K562 (cell line): Measurements from ENCODE around the gene MKLN1. TPM values are rescaled to one million over a fixed set of nuclear protein-coding genes. Genes with fewer than 3 reads are reported as not detected.

ENCODE experiments used
- CEBPG ChIP-seq, 3 experiments: fragments of 200-800 bp in 1 of 3; sonication (Bioruptor generic) in 1 of 3; sonication (generic) in 1 of 3; formaldehyde crosslinking in 1 of 3; IDR thresholded peaks in 2 of 3; conservative IDR thresholded peaks in 1 of 3; 2 replicates each; pipeline versions ENCODE4 v1.6.1 to v1.8.0; 2016 to 2022; ENCODE audit warnings: missing compliant biosample characterization in 2 of 3, missing genetic modification characterization in 2 of 3, mild to moderate bottlenecking in 1 of 3, missing genetic modification reagents in 1 of 3
- FOS ChIP-seq: IDR thresholded peaks from 3 replicates; pipeline ENCODE4 v1.6.1; 2011; ENCODE audit not compliant: insufficient read length; ENCODE audit errors: extremely low read depth
- HNRNPH1 ChIP-seq: fragments of 200-400 bp; formaldehyde crosslinking; optimal IDR thresholded peaks from 2 replicates; pipeline ENCODE3; 2017; ENCODE audit warnings: low read depth, mild to moderate bottlenecking, low read length, moderate library complexity
- JUND ChIP-seq, 2 experiments: IDR thresholded peaks; 2 replicates in 1 of 2; 3 replicates in 1 of 2; pipeline ENCODE4 v1.6.1; 2011; ENCODE audit warnings: borderline replicate concordance in 2 of 2, low read depth in 2 of 2, low read length in 2 of 2, improper control_type of control experiment in 1 of 2, missing biosample characterization in 1 of 2, missing genetic modification characterization in 1 of 2, missing genetic modification reagents in 1 of 2
- RBM25 ChIP-seq: fragments of 200-400 bp; formaldehyde crosslinking; IDR thresholded peaks from 2 replicates; pipeline ENCODE4 v1.6.1; 2018; ENCODE audit warnings: low read length, low read depth, moderate library complexity; ENCODE audit not compliant: severe bottlenecking
- RCOR1 ChIP-seq, 2 experiments: IDR thresholded peaks; 2 replicates each; pipeline ENCODE4 v1.6.1; 2012; ENCODE audit warnings: low read depth in 2 of 2, low read length in 2 of 2, borderline replicate concordance in 1 of 2, improper control_type of control experiment in 1 of 2
- SMC3 ChIP-seq: conservative IDR thresholded peaks from 2 replicates; pipeline ENCODE4 v1.6.1; 2011; ENCODE audit warnings: low read depth, low read length, improper control_type of control experiment; ENCODE audit not compliant: insufficient read depth
- TEAD2 ChIP-seq: fragments of 450-650 bp; IDR thresholded peaks from 2 replicates; pipeline ENCODE4 v1.6.1; 2016; ENCODE audit warnings: missing genetic modification characterization, control low read depth, missing compliant biosample characterization
- polyA plus RNA-seq, 8 experiments: library from polyadenylated mRNA; depleted of rRNA in 4 of 8; stranded (reverse) in 5 of 8; unstranded in 3 of 8; fragments of >200 nt; fragmentation: Nextera tagmentation in 2 of 8; fragmentation: Illumina TruSeq in 1 of 8; extraction: Ambion mirVana in 2 of 8; extraction: Trizol in 1 of 8; gene quantifications; 2 replicates each; pipeline versions ENCODE4 v1.2.1 to v1.2.3, GENCODE V29; 2011 to 2014; ENCODE audit warnings: inconsistent platforms in 1 of 8, missing spikeins in 1 of 8
- total RNA-seq, 7 experiments: library from RNA; depleted of rRNA in 6 of 7; stranded (reverse); fragments of >200 nt in 6 of 7; fragmentation: Illumina TruSeq in 2 of 7; extraction: Trizol in 2 of 7; gene quantifications; 2 replicates each; pipeline versions ENCODE4 v1.2.1 to v1.2.3, GENCODE V29; 2011 to 2021; ENCODE audit warnings: low replicate concordance in 1 of 7
- TF ChIP-seq, protein P1 (sequence below): sonication (generic); formaldehyde crosslinking; IDR thresholded peaks from 2 replicates; pipeline ENCODE4 v1.8.0; 2023; ENCODE audit warnings: mild to moderate bottlenecking, missing genetic modification reagents
- TF ChIP-seq, protein P2 (sequence below), 2 experiments: fragments of 450-650 bp in 1 of 2; sonication (generic) in 1 of 2; formaldehyde crosslinking in 1 of 2; IDR thresholded peaks in 1 of 2; conservative IDR thresholded peaks in 1 of 2; 2 replicates each; pipeline versions ENCODE4 v1.6.1 to v1.8.1; 2016 to 2023; ENCODE audit warnings: mild to moderate bottlenecking in 2 of 2, moderate library complexity in 2 of 2, inconsistent platforms in 1 of 2, missing genetic modification reagents in 1 of 2
- TF ChIP-seq, protein P3 (sequence below), 3 experiments: IDR thresholded peaks in 2 of 3; conservative IDR thresholded peaks in 1 of 3; 2 replicates each; pipeline ENCODE4 v1.5.1; 2011 to 2012; ENCODE audit warnings: low read length in 3 of 3, mild to moderate bottlenecking in 3 of 3, control low read depth in 2 of 3, improper control_type of control experiment in 1 of 3, inconsistent platforms in 1 of 3, low read depth in 1 of 3, mixed read lengths in 1 of 3, moderate library complexity in 1 of 3; ENCODE audit not compliant: insufficient read depth in 2 of 3
- TF ChIP-seq, protein P4 (sequence below): fragments of 250-450 bp; sonication (Bioruptor Pico); IDR thresholded peaks from 2 replicates; pipeline ENCODE4 v1.8.0; 2022; ENCODE audit warnings: inconsistent platforms
- TF ChIP-seq, protein P5 (sequence below): IDR thresholded peaks from 2 replicates; pipeline ENCODE4 v1.6.1; 2012; ENCODE audit warnings: low read depth, low read length, improper control_type of control experiment, borderline replicate concordance

Gene MKLN1
- total and polyA plus RNA-seq, 9 of the 15 experiments (the other 6 are each of a cell fraction or from before 2014, with no cell fraction given): 18.6 to 80.4 (median 56.0) TPM

DNA sequence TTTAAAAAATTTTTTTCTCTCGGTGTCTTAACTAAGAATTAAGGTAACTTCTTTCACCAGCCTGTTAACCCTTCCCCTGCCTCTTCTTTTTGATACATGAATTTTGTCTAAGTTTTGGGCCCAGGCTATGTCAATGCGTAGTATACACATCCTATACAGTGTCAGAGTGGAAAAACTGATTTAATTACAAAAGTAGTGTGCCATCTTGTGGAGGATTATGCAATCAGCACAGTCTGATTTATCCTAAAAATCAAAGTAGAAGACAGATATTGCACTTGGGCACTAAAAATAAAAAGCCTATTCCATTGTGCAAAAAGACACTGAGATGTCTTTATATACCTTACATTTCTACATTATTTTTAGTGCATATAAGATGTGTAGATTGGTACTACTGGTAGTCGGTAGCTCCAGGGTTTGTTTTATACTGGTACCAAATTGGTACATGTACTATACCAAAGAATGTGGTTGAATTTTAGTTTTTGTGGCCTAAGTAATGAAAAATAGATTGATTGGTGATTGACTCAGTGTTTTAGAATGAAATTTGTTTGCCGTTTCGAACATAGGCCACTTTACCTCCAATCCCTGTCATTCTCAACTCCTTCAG lies 96.6 kb downstream of the MKLN1 start (continued):
- TF ChIP-seq, protein P1, sequence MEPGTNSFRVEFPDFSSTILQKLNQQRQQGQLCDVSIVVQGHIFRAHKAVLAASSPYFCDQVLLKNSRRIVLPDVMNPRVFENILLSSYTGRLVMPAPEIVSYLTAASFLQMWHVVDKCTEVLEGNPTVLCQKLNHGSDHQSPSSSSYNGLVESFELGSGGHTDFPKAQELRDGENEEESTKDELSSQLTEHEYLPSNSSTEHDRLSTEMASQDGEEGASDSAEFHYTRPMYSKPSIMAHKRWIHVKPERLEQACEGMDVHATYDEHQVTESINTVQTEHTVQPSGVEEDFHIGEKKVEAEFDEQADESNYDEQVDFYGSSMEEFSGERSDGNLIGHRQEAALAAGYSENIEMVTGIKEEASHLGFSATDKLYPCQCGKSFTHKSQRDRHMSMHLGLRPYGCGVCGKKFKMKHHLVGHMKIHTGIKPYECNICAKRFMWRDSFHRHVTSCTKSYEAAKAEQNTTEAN: no peak
- 0 out of 2 replicates have a peak, but pooled peaks have one; percentile 27 for TF ChIP-seq TEAD2 (tag)
- TF ChIP-seq SMC3: peak; percentile 54
- TF ChIP-seq, protein P2, sequence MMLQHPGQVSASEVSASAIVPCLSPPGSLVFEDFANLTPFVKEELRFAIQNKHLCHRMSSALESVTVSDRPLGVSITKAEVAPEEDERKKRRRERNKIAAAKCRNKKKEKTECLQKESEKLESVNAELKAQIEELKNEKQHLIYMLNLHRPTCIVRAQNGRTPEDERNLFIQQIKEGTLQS (IDR thresholded peaks at IDR 0.05): peak; percentile 58
- TF ChIP-seq, protein P2 (CRISPR knock-in tag; conservative IDR thresholded peaks at IDR 0.05): no peak
- TF ChIP-seq, protein P3, sequence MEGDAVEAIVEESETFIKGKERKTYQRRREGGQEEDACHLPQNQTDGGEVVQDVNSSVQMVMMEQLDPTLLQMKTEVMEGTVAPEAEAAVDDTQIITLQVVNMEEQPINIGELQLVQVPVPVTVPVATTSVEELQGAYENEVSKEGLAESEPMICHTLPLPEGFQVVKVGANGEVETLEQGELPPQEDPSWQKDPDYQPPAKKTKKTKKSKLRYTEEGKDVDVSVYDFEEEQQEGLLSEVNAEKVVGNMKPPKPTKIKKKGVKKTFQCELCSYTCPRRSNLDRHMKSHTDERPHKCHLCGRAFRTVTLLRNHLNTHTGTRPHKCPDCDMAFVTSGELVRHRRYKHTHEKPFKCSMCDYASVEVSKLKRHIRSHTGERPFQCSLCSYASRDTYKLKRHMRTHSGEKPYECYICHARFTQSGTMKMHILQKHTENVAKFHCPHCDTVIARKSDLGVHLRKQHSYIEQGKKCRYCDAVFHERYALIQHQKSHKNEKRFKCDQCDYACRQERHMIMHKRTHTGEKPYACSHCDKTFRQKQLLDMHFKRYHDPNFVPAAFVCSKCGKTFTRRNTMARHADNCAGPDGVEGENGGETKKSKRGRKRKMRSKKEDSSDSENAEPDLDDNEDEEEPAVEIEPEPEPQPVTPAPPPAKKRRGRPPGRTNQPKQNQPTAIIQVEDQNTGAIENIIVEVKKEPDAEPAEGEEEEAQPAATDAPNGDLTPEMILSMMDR (IDR thresholded peaks at IDR 0.05 in 2 of 3, conservative IDR thresholded peaks at IDR 0.05 in 1 of 3; ENCODE audit: insufficient read depth in 2 of 3, low read depth in 1 of 3, low read length in 3 of 3): peak; percentile 24 to 77 (median 55); a peak in 5 of 6 replicates
- TF ChIP-seq FOS: no peak
- TF ChIP-seq CEBPG (CRISPR knock-in tag; IDR thresholded peaks at IDR 0.05): peak; percentile 39; the same call in 1 of the 2 replicates
- peak; percentile 93 for TF ChIP-seq CEBPG (tag; conservative IDR thresholded peaks at IDR 0.05 in 1 of 2, IDR thresholded peaks at IDR 0.05 in 1 of 2)
- peak; percentile 16 to 56; a peak in 1 of 4 replicates for TF ChIP-seq RCOR1 (IDR thresholded peaks at IDR 0.05; ENCODE audit: borderline replicate concordance in 1 of 2, low read depth in 2 of 2, low read length in 2 of 2)
- no peak for TF ChIP-seq RBM25
- TF ChIP-seq, protein P4, sequence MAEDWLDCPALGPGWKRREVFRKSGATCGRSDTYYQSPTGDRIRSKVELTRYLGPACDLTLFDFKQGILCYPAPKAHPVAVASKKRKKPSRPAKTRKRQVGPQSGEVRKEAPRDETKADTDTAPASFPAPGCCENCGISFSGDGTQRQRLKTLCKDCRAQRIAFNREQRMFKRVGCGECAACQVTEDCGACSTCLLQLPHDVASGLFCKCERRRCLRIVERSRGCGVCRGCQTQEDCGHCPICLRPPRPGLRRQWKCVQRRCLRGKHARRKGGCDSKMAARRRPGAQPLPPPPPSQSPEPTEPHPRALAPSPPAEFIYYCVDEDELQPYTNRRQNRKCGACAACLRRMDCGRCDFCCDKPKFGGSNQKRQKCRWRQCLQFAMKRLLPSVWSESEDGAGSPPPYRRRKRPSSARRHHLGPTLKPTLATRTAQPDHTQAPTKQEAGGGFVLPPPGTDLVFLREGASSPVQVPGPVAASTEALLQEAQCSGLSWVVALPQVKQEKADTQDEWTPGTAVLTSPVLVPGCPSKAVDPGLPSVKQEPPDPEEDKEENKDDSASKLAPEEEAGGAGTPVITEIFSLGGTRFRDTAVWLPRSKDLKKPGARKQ (CRISPR knock-in tag): peak; percentile 81; the same call in 1 of the 2 replicates
- 0 out of 2 replicates have a peak, but pooled peaks have one; percentile 14 for TF ChIP-seq JUND (IDR thresholded peaks at IDR 0.05; ENCODE audit: borderline replicate concordance, low read depth, low read length)
- TF ChIP-seq JUND (tag; IDR thresholded peaks at IDR 0.05; ENCODE audit: borderline replicate concordance, low read depth, low read length): no peak
- TF ChIP-seq HNRNPH1: no peak
- TF ChIP-seq, protein P5, sequence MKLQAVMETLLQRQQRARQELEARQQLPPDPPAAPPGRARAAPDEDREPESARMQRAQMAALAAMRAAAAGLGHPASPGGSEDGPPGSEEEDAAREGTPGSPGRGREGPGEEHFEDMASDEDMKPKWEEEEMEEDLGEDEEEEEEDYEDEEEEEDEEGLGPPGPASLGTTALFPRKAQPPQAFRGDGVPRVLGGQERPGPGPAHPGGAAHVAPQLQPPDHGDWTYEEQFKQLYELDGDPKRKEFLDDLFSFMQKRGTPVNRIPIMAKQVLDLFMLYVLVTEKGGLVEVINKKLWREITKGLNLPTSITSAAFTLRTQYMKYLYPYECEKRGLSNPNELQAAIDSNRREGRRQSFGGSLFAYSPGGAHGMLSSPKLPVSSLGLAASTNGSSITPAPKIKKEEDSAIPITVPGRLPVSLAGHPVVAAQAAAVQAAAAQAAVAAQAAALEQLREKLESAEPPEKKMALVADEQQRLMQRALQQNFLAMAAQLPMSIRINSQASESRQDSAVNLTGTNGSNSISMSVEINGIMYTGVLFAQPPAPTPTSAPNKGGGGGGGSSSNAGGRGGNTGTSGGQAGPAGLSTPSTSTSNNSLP: peak; percentile 90; the same call in 1 of the 2 replicates
